Retina (tissue), 1 donor: ENCODE measurements around the gene SLC35G6.

Experiments
- DNase-seq: peaks from one replicate; pipeline ENCODE4 v3.0.0-alpha.2; 2016

SLC35G6 gene

DNA sequence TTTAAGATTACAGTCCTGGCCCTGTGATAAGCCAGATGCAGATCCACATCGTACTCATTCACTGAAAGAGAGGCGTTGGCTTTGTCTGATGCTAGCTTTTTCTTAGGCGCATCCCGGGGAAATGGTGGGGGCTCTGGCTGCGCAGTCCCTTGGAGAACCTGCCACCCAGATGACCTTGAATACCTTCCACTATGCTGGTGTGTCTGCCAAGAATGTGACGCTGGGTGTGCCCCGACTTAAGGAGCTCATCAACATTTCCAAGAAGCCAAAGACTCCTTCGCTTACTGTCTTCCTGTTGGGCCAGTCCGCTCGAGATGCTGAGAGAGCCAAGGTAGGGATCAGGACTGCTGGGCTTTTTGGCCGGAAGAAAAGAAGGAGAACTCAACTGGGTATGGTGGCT is 26.9 kb downstream of the SLC35G6 start:
- no peak for DNase-seq

DNA sequence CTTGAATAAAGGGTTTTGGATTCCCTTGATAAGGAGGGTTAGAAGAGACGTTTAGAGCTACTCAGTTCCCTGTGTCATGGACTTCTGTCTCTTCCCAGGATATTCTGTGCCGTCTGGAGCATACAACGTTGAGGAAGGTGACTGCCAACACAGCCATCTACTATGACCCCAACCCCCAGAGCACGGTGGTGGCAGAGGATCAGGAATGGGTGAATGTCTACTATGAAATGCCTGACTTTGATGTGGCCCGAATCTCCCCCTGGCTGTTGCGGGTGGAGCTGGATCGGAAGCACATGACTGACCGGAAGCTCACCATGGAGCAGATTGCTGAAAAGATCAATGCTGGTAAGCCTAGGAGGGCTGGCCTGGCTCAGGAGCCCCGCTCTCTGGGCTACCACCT is 27.6 kb downstream of the SLC35G6 start:
- no peak for DNase-seq

DNA sequence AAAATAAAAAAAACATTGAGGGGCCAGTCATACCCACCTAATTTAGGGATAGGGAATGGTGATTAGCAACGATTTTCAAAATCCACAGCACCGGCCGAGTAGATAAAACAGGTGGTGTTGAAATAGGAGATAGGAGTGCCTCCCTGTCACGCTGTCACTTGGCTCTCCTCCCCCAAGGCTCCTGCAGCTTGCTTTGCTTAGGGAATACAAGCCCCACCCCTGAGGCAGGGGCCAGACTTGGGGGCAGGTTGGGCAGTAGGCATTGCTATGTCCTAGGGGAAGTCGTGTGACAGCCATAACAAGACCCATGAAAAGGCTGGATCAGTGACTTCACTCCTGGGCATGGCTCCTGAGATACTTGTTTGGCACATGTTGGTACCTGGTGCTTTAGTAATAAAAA is 28.7 kb downstream of the SLC35G6 start:
- DNase-seq, result no peak

DNA sequence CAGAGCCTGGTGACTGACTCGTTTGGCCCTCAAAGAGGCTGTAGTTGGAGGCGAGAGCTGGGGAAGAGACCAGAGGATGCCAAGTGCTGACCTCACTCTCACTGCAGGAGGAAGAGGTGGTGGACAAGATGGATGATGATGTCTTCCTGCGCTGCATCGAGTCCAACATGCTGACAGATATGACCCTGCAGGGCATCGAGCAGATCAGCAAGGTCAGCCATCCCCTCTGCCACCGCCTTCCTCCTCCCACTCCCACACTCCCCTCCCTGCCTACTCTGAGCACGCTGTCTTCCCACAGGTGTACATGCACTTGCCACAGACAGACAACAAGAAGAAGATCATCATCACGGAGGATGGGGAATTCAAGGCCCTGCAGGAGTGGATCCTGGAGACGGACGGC is 29.9 kb downstream of the SLC35G6 start:
- no peak for DNase-seq

DNA sequence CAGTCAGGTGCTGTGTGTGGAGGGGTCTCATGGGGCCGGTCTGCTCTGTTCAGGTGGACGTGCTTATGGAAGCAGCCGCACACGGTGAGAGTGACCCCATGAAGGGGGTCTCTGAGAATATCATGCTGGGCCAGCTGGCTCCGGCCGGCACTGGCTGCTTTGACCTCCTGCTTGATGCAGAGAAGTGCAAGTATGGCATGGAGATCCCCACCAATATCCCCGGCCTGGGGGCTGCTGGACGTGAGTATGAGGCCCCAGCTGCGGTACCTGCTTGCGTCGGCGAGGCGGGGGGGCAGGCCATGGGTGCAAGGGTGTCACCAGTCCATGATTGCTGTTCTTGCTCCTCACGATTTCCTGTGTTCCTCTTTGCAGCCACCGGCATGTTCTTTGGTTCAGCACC is 30.9 kb downstream of the SLC35G6 start:
- DNase-seq, result no peak

DNA sequence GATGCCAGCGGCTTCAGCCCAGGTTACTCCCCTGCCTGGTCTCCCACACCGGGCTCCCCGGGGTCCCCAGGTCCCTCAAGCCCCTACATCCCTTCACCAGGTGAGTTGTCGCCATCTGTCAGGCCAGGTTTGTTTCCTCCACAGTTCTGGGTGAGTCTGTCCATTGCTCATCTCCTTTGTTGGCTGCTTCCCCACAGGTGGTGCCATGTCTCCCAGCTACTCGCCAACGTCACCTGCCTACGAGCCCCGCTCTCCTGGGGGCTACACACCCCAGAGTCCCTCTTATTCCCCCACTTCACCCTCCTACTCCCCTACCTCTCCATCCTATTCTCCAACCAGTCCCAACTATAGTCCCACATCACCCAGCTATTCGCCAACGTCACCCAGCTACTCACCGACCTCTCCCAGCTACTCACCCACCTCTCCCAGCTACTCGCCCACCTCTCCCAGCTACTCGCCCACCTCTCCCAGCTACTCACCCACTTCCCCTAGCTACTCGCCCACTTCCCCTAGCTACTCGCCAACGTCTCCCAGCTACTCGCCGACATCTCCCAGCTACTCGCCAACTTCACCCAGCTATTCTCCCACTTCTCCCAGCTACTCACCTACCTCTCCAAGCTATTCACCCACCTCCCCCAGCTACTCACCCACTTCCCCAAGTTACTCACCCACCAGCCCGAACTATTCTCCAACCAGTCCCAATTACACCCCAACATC is 31.7 kb downstream of the SLC35G6 start:
- no peak for DNase-seq

DNA sequence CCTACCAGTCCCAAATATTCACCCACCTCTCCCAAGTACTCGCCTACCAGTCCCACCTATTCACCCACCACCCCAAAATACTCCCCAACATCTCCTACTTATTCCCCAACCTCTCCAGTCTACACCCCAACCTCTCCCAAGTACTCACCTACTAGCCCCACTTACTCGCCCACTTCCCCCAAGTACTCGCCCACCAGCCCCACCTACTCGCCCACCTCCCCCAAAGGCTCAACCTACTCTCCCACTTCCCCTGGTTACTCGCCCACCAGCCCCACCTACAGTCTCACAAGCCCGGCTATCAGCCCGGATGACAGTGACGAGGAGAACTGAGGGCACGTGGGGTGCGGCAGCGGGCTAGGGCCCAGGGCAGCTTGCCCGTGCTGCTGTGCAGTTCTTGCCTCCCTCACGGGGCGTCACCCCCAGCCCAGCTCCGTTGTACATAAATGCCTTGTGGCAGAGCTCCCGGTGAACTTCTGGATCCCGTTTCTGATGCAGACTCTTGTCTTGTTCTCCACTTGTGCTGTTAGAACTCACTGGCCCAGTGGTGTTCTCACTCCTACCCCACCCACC is 32.7 kb downstream of the SLC35G6 start:
- no peak for DNase-seq

DNA sequence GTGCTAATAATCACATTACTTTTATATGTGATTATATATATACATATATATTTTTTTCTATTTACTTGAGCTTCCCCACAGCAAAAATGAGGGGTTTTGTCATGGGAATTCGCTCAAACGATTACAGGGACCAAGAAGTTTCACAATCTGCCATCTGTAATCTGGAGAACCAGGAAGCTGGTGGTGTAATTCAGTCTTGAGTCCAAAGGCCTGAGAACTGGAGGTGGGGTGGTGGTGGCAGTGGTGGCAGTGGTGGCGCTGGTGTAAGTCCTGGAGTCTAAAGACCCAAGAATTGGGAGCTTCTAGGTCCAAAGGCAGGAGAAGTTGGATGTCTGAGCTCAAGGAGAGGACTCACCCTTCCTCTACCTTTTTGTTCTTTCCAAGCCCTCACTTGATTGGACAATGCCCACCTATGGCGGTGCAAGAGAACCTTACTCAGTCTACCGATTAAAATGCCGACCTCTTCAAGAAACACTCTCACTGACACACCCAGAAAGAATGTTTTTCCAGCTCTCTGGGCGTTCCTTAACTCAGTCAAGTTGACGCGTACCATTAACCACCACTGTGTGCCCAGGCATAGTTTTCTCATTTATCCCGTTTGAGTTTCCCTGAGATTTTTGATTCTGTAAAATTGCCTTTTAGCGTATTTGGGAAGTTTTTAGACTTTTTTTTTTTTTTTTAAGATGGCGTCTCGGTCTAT is 34.8 kb downstream of the SLC35G6 start:
- no peak for DNase-seq

DNA sequence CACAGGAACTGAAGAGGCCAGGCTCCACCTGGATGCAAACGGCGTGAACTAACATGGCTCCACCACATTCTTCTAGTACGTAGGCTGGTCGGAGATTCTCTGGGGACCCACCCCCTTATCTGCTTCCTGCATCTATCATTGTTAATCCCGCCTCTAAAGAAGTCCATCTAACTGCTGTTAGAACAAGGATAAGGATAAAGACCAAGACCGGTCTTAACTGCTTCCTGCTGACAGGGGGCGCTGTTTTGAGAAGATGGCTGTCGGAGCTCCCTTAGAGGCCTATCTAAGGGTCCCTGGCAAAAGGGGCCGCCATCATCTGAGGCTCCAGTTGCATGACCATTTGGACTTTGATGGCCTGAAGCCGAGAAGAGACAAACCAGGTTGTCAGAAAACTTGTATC is 41.8 kb downstream of the SLC35G6 start:
- DNase-seq, result no peak

DNA sequence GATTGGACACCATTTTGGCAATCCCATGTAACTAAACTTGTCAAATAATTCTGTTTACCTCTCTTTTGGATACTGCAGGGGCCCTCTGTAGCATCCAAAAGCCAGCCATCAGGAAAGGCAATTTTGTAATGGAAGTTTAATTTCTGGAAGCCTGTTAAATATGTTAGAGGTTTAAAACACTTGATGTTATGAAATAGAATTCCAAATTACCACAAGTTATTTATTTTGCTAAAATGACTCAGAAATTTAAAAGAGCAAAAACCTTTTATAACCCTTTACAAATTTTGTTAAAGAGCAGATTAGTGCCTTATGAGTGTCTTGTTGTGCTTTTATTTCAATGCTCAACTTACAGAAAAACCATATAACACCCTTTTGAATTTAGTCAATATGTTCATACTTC is 47.6 kb downstream of the SLC35G6 start:
- DNase-seq, result no peak

DNA sequence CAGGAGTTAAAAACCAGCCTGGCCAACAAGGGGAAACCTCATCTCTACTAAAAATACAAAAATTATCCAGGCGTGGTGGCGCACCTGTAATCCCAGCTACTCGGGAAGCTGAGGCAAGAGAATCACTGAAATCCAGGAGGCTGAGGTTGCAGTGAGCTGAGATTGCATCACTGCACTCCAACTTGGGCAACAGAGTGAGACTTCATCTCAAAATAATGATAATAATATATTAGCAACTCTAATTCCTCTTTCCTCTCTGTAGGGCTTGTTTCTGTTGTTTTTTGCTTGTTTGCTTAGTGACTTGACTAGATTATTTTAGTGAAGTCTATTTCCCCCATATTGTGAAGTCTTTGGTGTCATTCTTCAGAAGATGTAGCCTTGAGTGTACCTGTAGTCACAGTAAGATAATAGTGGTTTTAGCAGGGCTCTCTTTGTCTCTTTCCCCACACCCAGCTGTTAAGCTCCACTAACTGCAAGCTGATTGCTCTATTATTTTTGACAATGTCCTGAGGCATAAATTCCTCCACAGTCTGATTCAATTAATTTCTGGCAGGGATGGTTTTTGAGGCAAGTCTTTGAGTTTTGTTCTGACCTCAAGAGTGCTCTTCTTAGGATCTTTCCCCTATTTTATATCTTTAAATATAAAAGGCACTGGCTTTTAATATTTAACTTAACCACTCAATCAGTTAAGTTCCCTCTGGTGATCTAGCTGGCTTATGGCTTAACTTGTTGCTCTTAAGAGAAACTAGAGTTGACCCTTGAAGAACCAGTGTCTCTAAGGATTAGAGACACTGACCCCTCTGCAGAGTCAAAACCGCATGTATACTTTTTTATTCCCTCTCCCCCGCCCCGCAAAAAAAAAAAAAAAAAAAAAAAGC is 49.0 kb downstream of the SLC35G6 start:
- DNase-seq, result no peak
